Thymus (tissue), 14 donors: ENCODE measurements around the gene SMURF1. TPM values are rescaled to one million over a fixed set of nuclear protein-coding genes. Genes with fewer than 3 reads are reported as not detected.

Experiments used
- DNase-seq, 9 donors: peaks; one replicate each; pipeline ENCODE4 v3.0.0-alpha.2; 2013; ENCODE audit warnings: low spot score in 9 of 9, low read depth in 6 of 9, missing footprints in 1 of 9
- H3K27ac ChIP-seq, 2 donors: one replicate each; pipeline ENCODE4 v1.5.1; 2013; ENCODE audit warnings: control low read depth in 1 of 2, low read depth in 1 of 2, low read length in 1 of 2, mild to moderate bottlenecking in 1 of 2, moderate library complexity in 1 of 2
- H3K27me3 ChIP-seq, 2 donors: one replicate each; pipeline ENCODE4 v1.5.1; 2013; ENCODE audit warnings: low read length in 1 of 2; ENCODE audit not compliant: control insufficient read depth in 2 of 2, insufficient read depth in 1 of 2
- H3K36me3 ChIP-seq, 2 donors: one replicate each; pipeline ENCODE4 v1.5.1; 2013; ENCODE audit warnings: low read length in 1 of 2, mild to moderate bottlenecking in 1 of 2, moderate library complexity in 1 of 2; ENCODE audit not compliant: control insufficient read depth in 2 of 2, insufficient read depth in 2 of 2
- H3K4me1 ChIP-seq, 2 donors: one replicate each; pipeline ENCODE4 v1.5.1; 2013; ENCODE audit warnings: low read length in 2 of 2; ENCODE audit not compliant: control insufficient read depth in 2 of 2, insufficient read depth in 2 of 2
- H3K4me3 ChIP-seq, 2 donors: one replicate each; pipeline ENCODE4 v1.5.1; 2013; ENCODE audit warnings: low read length in 2 of 2, control low read depth in 1 of 2, mild to moderate bottlenecking in 1 of 2
- H3K9me3 ChIP-seq, 2 donors: one replicate each; pipeline ENCODE4 v1.5.1; 2013; ENCODE audit warnings: low read length in 1 of 2, mild to moderate bottlenecking in 1 of 2; ENCODE audit not compliant: control insufficient read depth in 2 of 2, insufficient read depth in 1 of 2
- WGBS: extraction: QIAGEN DNeasy Blood & Tissue Kit; methylation state at CpG from one replicate; pipeline ENCODE4 v1.1.7; 2013; 5-methylcytosine and 5-hydroxymethylcytosine counted together
- long read RNA-seq, 10 donors: transcript quantifications; one replicate each; lab custom pipeline, GENCODE V29; 2026
- polyA plus RNA-seq: library from polyadenylated mRNA; stranded (reverse); fragments of 200-250 nt; gene quantifications from one replicate; pipeline ENCODE4 v1.2.3, GENCODE V29; 2013
- total RNA-seq: library from RNA; stranded (reverse); fragments of 120-200 nt; gene quantifications from one replicate; pipeline ENCODE4 v1.2.4, GENCODE V29; 2013
- donor health status: healthy.

Gene SMURF1
- total RNA-seq (6.8 TPM), polyA plus RNA-seq (6.2 TPM)
- long read RNA-seq, donor 1 = 0 reads
- long read RNA-seq, donor 2 = 0 reads
- long read RNA-seq, donor 3 = 0 reads
- long read RNA-seq, donor 4 = 0 reads
- long read RNA-seq, donor 5 = 0 reads
- long read RNA-seq, donor 6, full-length matches to known transcripts = 2 of 2 reads
- long read RNA-seq, donor 6, partial matches to known transcripts = 0 of 2 reads
- long read RNA-seq, donor 6, other reads (novel, unspliced or antisense) = 0 of 2 reads
- long read RNA-seq, donor 7, partial matches to known transcripts = 22 of 22 reads
- long read RNA-seq, donor 7, other reads (novel, unspliced or antisense) = 0 of 22 reads
- long read RNA-seq, donor 8 = 0 reads
- long read RNA-seq, donor 9 = 0 reads
- long read RNA-seq, donor 10, full-length matches to known transcripts = 2 of 2 reads
- long read RNA-seq, donor 10, partial matches to known transcripts = 0 of 2 reads
- long read RNA-seq, donor 10, other reads (novel, unspliced or antisense) = 0 of 2 reads

- Histone ChIP-seq H3K4me3 (peak within 1 kb of the TSS; percentile 71 to 94), H3K36me3 (no peaks in the 10 kb centered on the region), H3K27ac (peak within 1 kb of the TSS; percentile 76 to 97), H3K27me3 (no peaks in the 10 kb centered on the region), H3K4me1 (peaks cover 8 to 23% of the 10 kb centered on the region in 2 donors), H3K9me3 (no peaks in the 10 kb centered on the region)
- under 1% methylated on average over 94 of the region's 94 CpGs for WGBS
- DNase-seq = peak in 8 of 9 donors; percentile 36 to 82 (median 62)
These were observed at the start of gene SMURF1 for GRCh38 chr7:99143853-99144672. Gene SMURF1 (minus strand): TSS chr7:99144108. CDS start chr7:99143780, 328 bp downstream.

GRCh38 chr7:99191869-99192596, 48.1 kb upstream of the SMURF1 start:
- no peaks in the 10 kb centered on the region for H3K36me3 ChIP-seq
- no peaks in the 10 kb centered on the region for H3K27me3 ChIP-seq
- no peaks in the 10 kb centered on the region for H3K9me3 ChIP-seq
- no peak overlapping the region for H3K27ac ChIP-seq
- no peak for DNase-seq
- H3K4me1 ChIP-seq = no peaks in the 10 kb centered on the region
- WGBS = 96% methylated on average over 5 of the region's 5 CpGs
- no peak overlapping the region for H3K4me3 ChIP-seq

GRCh38 chr7:99190359-99191009, 46.6 kb upstream of the SMURF1 start:
- Histone ChIP-seq H3K36me3 (no peaks in the 10 kb centered on the region), H3K27me3 (no peaks in the 10 kb centered on the region), H3K27ac (no peak overlapping the region), H3K4me1 (no peaks in the 10 kb centered on the region), H3K4me3 (no peak overlapping the region), H3K9me3 (no peaks in the 10 kb centered on the region)
- 85% methylated on average over 7 of the region's 7 CpGs for WGBS
- DNase-seq = no peak

GRCh38 chr7:99189222-99189621, 45.3 kb upstream of the SMURF1 start:
- Histone ChIP-seq H3K4me3 (no peak overlapping the region), H3K4me1 (no peaks in the 10 kb centered on the region), H3K9me3 (no peaks in the 10 kb centered on the region), H3K36me3 (no peaks in the 10 kb centered on the region), H3K27me3 (no peaks in the 10 kb centered on the region), H3K27ac (no peak overlapping the region)
- DNase-seq = no peak
- 90% methylated on average over 1 of the region's 1 CpG for WGBS

- WGBS = 97% methylated on average over 15 of the region's 15 CpGs
- no peak overlapping the region for H3K4me3 ChIP-seq
- no peaks in the 10 kb centered on the region for H3K36me3 ChIP-seq
- no peaks in the 10 kb centered on the region for H3K4me1 ChIP-seq
- DNase-seq = no peak
- H3K9me3 ChIP-seq = no peaks in the 10 kb centered on the region
- H3K27ac ChIP-seq = no peak overlapping the region
- no peaks in the 10 kb centered on the region for H3K27me3 ChIP-seq
These were observed 44.3 kb upstream of the SMURF1 start for GRCh38 chr7:99188221-99188620.

- 87% methylated on average over 15 of the region's 15 CpGs for WGBS
- Histone ChIP-seq H3K36me3 (no peaks in the 10 kb centered on the region), H3K4me3 (no peak overlapping the region), H3K4me1 (no peaks in the 10 kb centered on the region), H3K27ac (no peak overlapping the region), H3K9me3 (no peaks in the 10 kb centered on the region), H3K27me3 (no peaks in the 10 kb centered on the region)
- no peak for DNase-seq
These were observed 40.8 kb upstream of the SMURF1 start for GRCh38 chr7:99184532-99185218.

GRCh38 chr7:99180067-99180650, 36.3 kb upstream of the SMURF1 start:
- H3K36me3 ChIP-seq = no peaks in the 10 kb centered on the region
- no peak for DNase-seq
- no peaks in the 10 kb centered on the region for H3K9me3 ChIP-seq
- 87% methylated on average over 12 of the region's 12 CpGs for WGBS
- H3K27ac ChIP-seq = no peak overlapping the region
- no peaks in the 10 kb centered on the region for H3K27me3 ChIP-seq
- H3K4me1 ChIP-seq = no peaks in the 10 kb centered on the region
- no peak overlapping the region for H3K4me3 ChIP-seq

GRCh38 chr7:99177165-99177564, 33.3 kb upstream of the SMURF1 start:
- Histone ChIP-seq H3K27ac (no peak overlapping the region), H3K4me3 (no peak overlapping the region), H3K9me3 (no peaks in the 10 kb centered on the region), H3K4me1 (no peaks in the 10 kb centered on the region), H3K27me3 (no peaks in the 10 kb centered on the region), H3K36me3 (no peaks in the 10 kb centered on the region)
- WGBS = 94% methylated on average over 10 of the region's 10 CpGs
- DNase-seq = no peak
